ENCODE measurements around the gene ZNF74.

ZNF74 gene

GRCh38 chr22:20434264-20434751 is 40.4 kb downstream of the ZNF74 start:
- no peak for DNase-seq

- no peak for DNase-seq
These were observed 40.8 kb downstream of the ZNF74 start for GRCh38 chr22:20434773-20435172.

- DNase-seq, result no peak
These were observed 41.7 kb downstream of the ZNF74 start for GRCh38 chr22:20435436-20436306.

- no peak for DNase-seq
These were observed 42.4 kb downstream of the ZNF74 start for GRCh38 chr22:20436307-20436767.

GRCh38 chr22:20436768-20437612 is 43.0 kb downstream of the ZNF74 start:
- no peak for DNase-seq

- no peak for DNase-seq
These were observed 43.9 kb downstream of the ZNF74 start, which contains the start of gene SCARF2 for GRCh38 chr22:20437613-20438426. SCARF2 (minus strand) TSS chr22:20437825; CDS start chr22:20437754, 71 bp downstream.

GRCh38 chr22:20438427-20438677 is 44.4 kb downstream of the ZNF74 start:
- DNase-seq, result no peak

GRCh38 chr22:20438678-20439492 is 44.9 kb downstream of the ZNF74 start:
- no peak for DNase-seq

GRCh38 chr22:20439556-20439927 is 45.6 kb downstream of the ZNF74 start:
- no peak for DNase-seq

- no peak for DNase-seq
These were observed 46.1 kb downstream of the ZNF74 start for GRCh38 chr22:20439928-20440575.

- DNase-seq, result no peak
These were observed 47.0 kb downstream of the ZNF74 start for GRCh38 chr22:20440637-20441591.

GRCh38 chr22:20441631-20442484 is 47.9 kb downstream of the ZNF74 start:
- no peak for DNase-seq

- no peak for DNase-seq
These were observed 48.7 kb downstream of the ZNF74 start for GRCh38 chr22:20442485-20443284.

- DNase-seq, result no peak
These were observed 50.4 kb downstream of the ZNF74 start for GRCh38 chr22:20444325-20444724.

- no peak for DNase-seq
These were observed 52.5 kb downstream of the ZNF74 start for GRCh38 chr22:20446383-20446970.

- no peak for DNase-seq
These were observed 54.7 kb downstream of the ZNF74 start for GRCh38 chr22:20448630-20449029.

- DNase-seq, result no peak
These were observed 56.0 kb downstream of the ZNF74 start for GRCh38 chr22:20449819-20450550.
